ENCODE measurements around the gene TUT7. TPM values are rescaled to one million over a fixed set of nuclear protein-coding genes. Genes with fewer than 3 reads are reported as not detected.
A peak's percentile ranks its signal among the peaks of the same experiment; 100 is the strongest.

Gene TUT7
- total RNA-seq, 1 donor from 2014 or later: 28.5 TPM

- no peaks in the 10 kb centered on the region for H3K9me3 ChIP-seq (ENCODE audit: low read depth)
- peaks cover 11% of the 10 kb centered on the region for H3K4me1 Mint-ChIP-seq
- no peaks in the 10 kb centered on the region for H3K27me3 Mint-ChIP-seq (ENCODE audit: insufficient read depth, low read depth)
- H3K27ac Mint-ChIP-seq: no peak overlapping the region
- no peaks in the 10 kb centered on the region for H3K36me3 Mint-ChIP-seq
- no peak overlapping the region for H3K9ac ChIP-seq
- no peak overlapping the region for H2AFZ ChIP-seq (replicated peaks)
- no peaks in the 10 kb centered on the region for H3K36me3 ChIP-seq
- H3K4me1 ChIP-seq: peaks cover 10% of the 10 kb centered on the region
- no peak overlapping the region for H3K4me2 ChIP-seq
- H3K9me3 Mint-ChIP-seq: no peaks in the 10 kb centered on the region
- H3K79me2 ChIP-seq (ENCODE audit: low read depth): no peaks in the 10 kb centered on the region
- no peaks in the 10 kb centered on the region for H4K20me1 ChIP-seq (ENCODE audit: low read depth)
- no peak for TF ChIP-seq EZH2phosphoT487 (IDR thresholded peaks at IDR 0.05)
- no peak for TF ChIP-seq CTCF (IDR thresholded peaks at IDR 0.05)
- TF ChIP-seq EZH2 (IDR thresholded peaks at IDR 0.05): no peak
- no peak overlapping the region for H3K27ac ChIP-seq
- no peak overlapping the region for H3K4me3 Mint-ChIP-seq
- H3K4me3 ChIP-seq: no peak overlapping the region
- no peak for DNase-seq (ENCODE audit: low spot score)
- peaks cover 8% of the 10 kb centered on the region for H3F3A ChIP-seq (ENCODE audit: low read depth)
- peaks cover 12% of the 10 kb centered on the region for H3K27me3 ChIP-seq
These were observed 5.1 kb upstream of the TUT7 start for GRCh38 chr9:86359151-86359879.

GRCh38 chr9:86356871-86357866 is 3.0 kb upstream of the TUT7 start:
- Histone ChIP-seq H3K9ac (no peak overlapping the region), H3K9me3 (ENCODE audit: low read depth) (no peaks in the 10 kb centered on the region), H3K79me2 (ENCODE audit: low read depth) (peaks cover 15% of the 10 kb centered on the region), H3F3A (ENCODE audit: low read depth) (peaks cover 18% of the 10 kb centered on the region), H4K20me1 (ENCODE audit: low read depth) (no peaks in the 10 kb centered on the region), H2AFZ (replicated peaks) (no peak overlapping the region), H3K27me3 (peaks cover 12% of the 10 kb centered on the region), H3K4me2 (peak overlapping the region; percentile 33), H3K27ac (no peak overlapping the region), H3K4me1 (peaks cover 16% of the 10 kb centered on the region), H3K4me3 (no peak overlapping the region), H3K36me3 (no peaks in the 10 kb centered on the region)
- H3K27ac Mint-ChIP-seq: no peak overlapping the region
- DNase-seq (ENCODE audit: low spot score): no peak
- H3K4me3 Mint-ChIP-seq: no peak overlapping the region
- H3K27me3 Mint-ChIP-seq (ENCODE audit: insufficient read depth, low read depth): no peaks in the 10 kb centered on the region
- no peaks in the 10 kb centered on the region for H3K9me3 Mint-ChIP-seq
- TF ChIP-seq EZH2 (IDR thresholded peaks at IDR 0.05): no peak
- TF ChIP-seq EZH2phosphoT487 (IDR thresholded peaks at IDR 0.05): no peak
- no peak for TF ChIP-seq CTCF (IDR thresholded peaks at IDR 0.05)
- no peaks in the 10 kb centered on the region for H3K36me3 Mint-ChIP-seq
- peaks cover 20% of the 10 kb centered on the region for H3K4me1 Mint-ChIP-seq

GRCh38 chr9:86355814-86356213 is 1.6 kb upstream of the TUT7 start:
- no peak overlapping the region for H2AFZ ChIP-seq (replicated peaks)
- no peak overlapping the region for H3K4me2 ChIP-seq
- peaks cover 7% of the 10 kb centered on the region for H3K36me3 ChIP-seq
- no peaks in the 10 kb centered on the region for H3K27me3 Mint-ChIP-seq (ENCODE audit: insufficient read depth, low read depth)
- no peak overlapping the region for H3K27ac Mint-ChIP-seq
- no peak overlapping the region for H3K27ac ChIP-seq
- DNase-seq (ENCODE audit: low spot score): no peak
- TF ChIP-seq EZH2phosphoT487 (IDR thresholded peaks at IDR 0.05): no peak
- TF ChIP-seq CTCF (IDR thresholded peaks at IDR 0.05): no peak
- no peak for TF ChIP-seq EZH2 (IDR thresholded peaks at IDR 0.05)
- H3F3A ChIP-seq (ENCODE audit: low read depth): peaks cover 18% of the 10 kb centered on the region
- H3K4me3 Mint-ChIP-seq: peak overlapping the region; percentile 99
- peaks cover 2% of the 10 kb centered on the region for H3K36me3 Mint-ChIP-seq
- no peak overlapping the region for H3K9ac ChIP-seq
- H3K27me3 ChIP-seq: peaks cover 12% of the 10 kb centered on the region
- no peaks in the 10 kb centered on the region for H3K9me3 Mint-ChIP-seq
- no peaks in the 10 kb centered on the region for H3K9me3 ChIP-seq (ENCODE audit: low read depth)
- H3K79me2 ChIP-seq (ENCODE audit: low read depth): peaks cover 29% of the 10 kb centered on the region
- H3K4me1 ChIP-seq: peaks cover 16% of the 10 kb centered on the region
- H3K4me3 ChIP-seq: no peak overlapping the region
- H3K4me1 Mint-ChIP-seq: peaks cover 27% of the 10 kb centered on the region
- peaks cover 3% of the 10 kb centered on the region for H4K20me1 ChIP-seq (ENCODE audit: low read depth)
